ENCODE results near the gene CUTC.
"Not testable (repeated sequence)": the region's sequence is repeated elsewhere in the genome, so short reads cannot be mapped to it uniquely, and the experiment has no call there.

Gene CUTC

GRCh38 chr10:99732033-99732842 is at the start of gene CUTC, which contains the start of gene COX15:
TSS of gene CUTC (plus strand) at chr10:99732234. CDS start at chr10:99732349, 115 bp downstream.
TSS of gene COX15 (minus strand) at chr10:99732127. CDS start at chr10:99732049, 78 bp downstream.
- peak; percentile 54 for DNase-seq

GRCh38 chr10:99682752-99683151 is 49.3 kb upstream of the CUTC start:
- DNase-seq, result no peak

GRCh38 chr10:99685597-99685967 is 46.5 kb upstream of the CUTC start:
- no peak for DNase-seq

- DNase-seq, result no peak
These were observed 42.6 kb upstream of the CUTC start for GRCh38 chr10:99689461-99689860.

- DNase-seq, result no peak
These were observed 38.0 kb upstream of the CUTC start for GRCh38 chr10:99693933-99694583.

- no peak for DNase-seq
These were observed 36.3 kb upstream of the CUTC start for GRCh38 chr10:99695761-99696160.

GRCh38 chr10:99698504-99699080 is 33.4 kb upstream of the CUTC start:
- DNase-seq, result no peak

GRCh38 chr10:99700649-99701048 is 31.4 kb upstream of the CUTC start:
- no peak for DNase-seq

GRCh38 chr10:99708428-99709012 is 23.5 kb upstream of the CUTC start:
- no peak for DNase-seq

GRCh38 chr10:99709480-99710229 is 22.4 kb upstream of the CUTC start:
- no peak for DNase-seq

GRCh38 chr10:99711129-99711719 is 20.8 kb upstream of the CUTC start:
- no peak for DNase-seq

- no peak for DNase-seq
These were observed 17.6 kb upstream of the CUTC start for GRCh38 chr10:99714446-99714845.

- DNase-seq, result no peak
These were observed 11.6 kb upstream of the CUTC start for GRCh38 chr10:99720387-99720786.

- DNase-seq, result no peak
These were observed 2.0 kb upstream of the CUTC start for GRCh38 chr10:99730026-99730425.

GRCh38 chr10:99731306-99732032 is 565 bp upstream of the CUTC start:
- no peak for DNase-seq

GRCh38 chr10:99733366-99733765 is 1.3 kb downstream of the CUTC start:
- DNase-seq, result no peak

- not testable (repeated sequence) for DNase-seq
These were observed 2.1 kb downstream of the CUTC start for GRCh38 chr10:99734111-99734510.

- DNase-seq, result no peak
These were observed 8.2 kb downstream of the CUTC start for GRCh38 chr10:99740260-99740659.

- no peak for DNase-seq
These were observed 9.0 kb downstream of the CUTC start for GRCh38 chr10:99740933-99741559.

- no peak for DNase-seq
These were observed 10.2 kb downstream of the CUTC start for GRCh38 chr10:99742254-99742653.

- DNase-seq, result no peak
These were observed 10.7 kb downstream of the CUTC start for GRCh38 chr10:99742701-99743100.

All from NCI-H2081 treated with DMSO at 0.1 percent for 48 hours (cell line).